Epithelial cell of esophagus (primary cell): ENCODE measurements around the gene DEPDC7.
A peak's percentile ranks its signal among the peaks of the same experiment; 100 is the strongest.

Experiments
- DNase-seq: peaks from one replicate; pipeline ENCODE4 v3.0.0; 2010; ENCODE audit warnings: low read depth
- H3K4me3 ChIP-seq: 2 replicates; pipeline ENCODE4 v1.5.1; 2011; ENCODE audit warnings: mild to moderate bottlenecking, low read length, control low read depth
- CTCF ChIP-seq: IDR thresholded peaks from 2 replicates; pipeline ENCODE4 v1.5.1; 2011; ENCODE audit warnings: low read depth, mild to moderate bottlenecking, low read length, control low read depth, inconsistent platforms; ENCODE audit not compliant: insufficient read depth; ENCODE audit errors: missing control alignments

Gene DEPDC7

GRCh38 chr11:33035011-33035410 is 19.3 kb downstream of the DEPDC7 start:
- no peak for TF ChIP-seq CTCF
- no peak overlapping the region for H3K4me3 ChIP-seq
- DNase-seq = no peak

GRCh38 chr11:33039274-33040032 is 23.8 kb downstream of the DEPDC7 start, which contains the start of gene TCP11L1:
Gene TCP11L1 (plus strand): TSS chr11:33039572. CDS start chr11:33043774, 4,202 bp downstream.
- H3K4me3 ChIP-seq = peak within 1 kb of the TSS; percentile 84
- DNase-seq = peak; percentile 81
- no peak for TF ChIP-seq CTCF

GRCh38 chr11:33040033-33040861 is 24.6 kb downstream of the DEPDC7 start:
- TF ChIP-seq CTCF = no peak
- peak; percentile 60 for DNase-seq
- peak overlapping the region; percentile 84 for H3K4me3 ChIP-seq

GRCh38 chr11:33040862-33041453 is 25.3 kb downstream of the DEPDC7 start:
- peak overlapping the region; percentile 84 for H3K4me3 ChIP-seq

GRCh38 chr11:33043221-33043830 is 27.6 kb downstream of the DEPDC7 start:
- no peak overlapping the region for H3K4me3 ChIP-seq
- DNase-seq = no peak
- no peak for TF ChIP-seq CTCF

More at GRCh38 chr11:33040862-33041453, 25.3 kb downstream of the DEPDC7 start:
- DNase-seq = no peak
- TF ChIP-seq CTCF = no peak

- peak; percentile 89 for DNase-seq
- H3K4me3 ChIP-seq = no peak overlapping the region
- no peak for TF ChIP-seq CTCF
These were observed 28.6 kb downstream of the DEPDC7 start for GRCh38 chr11:33044285-33044756.
